CD14-positive monocyte (primary cell): ENCODE results near the gene DMBX1. TPM values are rescaled to one million over a fixed set of nuclear protein-coding genes. Genes with fewer than 3 reads are reported as not detected.

Experiments used
- DNase-seq, 3 donors: peaks; one replicate each; pipeline ENCODE4 v3.0.0-alpha.2; 2011 to 2022
- H2AFZ ChIP-seq: 2 replicates; pipeline ENCODE4 v1.6.0; 2012; ENCODE audit warnings: mild to moderate bottlenecking, low read depth, low read length, inconsistent platforms; ENCODE audit not compliant: insufficient read depth, poor library complexity, severe bottlenecking
- H3K27ac ChIP-seq, 2 donors: 1 replicate in 1 of 2; 2 replicates in 1 of 2; pipeline ENCODE4 v1.5.1; 2012 to 2013; ENCODE audit warnings: low read length in 2 of 2, control low read depth in 1 of 2, inconsistent platforms in 1 of 2, low read depth in 1 of 2, mild to moderate bottlenecking in 1 of 2
- H3K27me3 ChIP-seq, 2 donors: one replicate each; pipeline versions ENCODE4 v1.6.0 to v1.6.1; 2011 to 2013; ENCODE audit warnings: low read length in 2 of 2; ENCODE audit not compliant: control insufficient read depth in 2 of 2, insufficient read depth in 2 of 2
- H3K36me3 ChIP-seq, 2 donors: replicated peaks in 1 of 2; 1 replicate in 1 of 2; 2 replicates in 1 of 2; pipeline versions ENCODE4 v1.5.1 to v1.6.1; 2012 to 2013; ENCODE audit warnings: low read length in 2 of 2, control low read depth in 1 of 2, inconsistent platforms in 1 of 2, mild to moderate bottlenecking in 1 of 2; ENCODE audit not compliant: insufficient read depth in 2 of 2, control insufficient read depth in 1 of 2
- H3K4me1 ChIP-seq, 2 donors: 1 replicate in 1 of 2; 2 replicates in 1 of 2; pipeline versions ENCODE4 v1.5.1 to v1.6.1; 2012 to 2013; ENCODE audit warnings: low read length in 2 of 2, control low read depth in 1 of 2, inconsistent platforms in 1 of 2, mild to moderate bottlenecking in 1 of 2, moderate library complexity in 1 of 2; ENCODE audit not compliant: insufficient read depth in 2 of 2, control insufficient read depth in 1 of 2
- H3K4me2 ChIP-seq: replicated peaks from 2 replicates; pipeline ENCODE3; 2012; ENCODE audit warnings: low read length, moderate library complexity, mild to moderate bottlenecking; ENCODE audit not compliant: poor library complexity, severe bottlenecking; ENCODE audit errors: extremely low read depth
- H3K4me3 ChIP-seq, 3 experiments: fragments of 200-600 bp in 1 of 3; sonication (generic) in 1 of 3; replicated peaks in 1 of 3; 1 replicate in 2 of 3; 2 replicates in 1 of 3; pipeline ENCODE4 v1.5.1; 2011 to 2013; ENCODE audit warnings: low read length in 3 of 3, mild to moderate bottlenecking in 3 of 3, control low read depth in 2 of 3, low read depth in 2 of 3, inconsistent platforms in 1 of 3, moderate library complexity in 1 of 3
- H3K79me2 ChIP-seq: 2 replicates; pipeline ENCODE4 v1.6.0; 2012; ENCODE audit warnings: mild to moderate bottlenecking, control low read depth, inconsistent platforms, low read length, moderate library complexity; ENCODE audit not compliant: insufficient read depth
- H3K9ac ChIP-seq: 2 replicates; pipeline ENCODE4 v1.6.0; 2017; ENCODE audit warnings: low read length, mild to moderate bottlenecking; ENCODE audit not compliant: insufficient read depth, poor library complexity, severe bottlenecking
- H3K9me3 ChIP-seq, 2 donors: replicated peaks in 1 of 2; 1 replicate in 1 of 2; 2 replicates in 1 of 2; pipeline versions ENCODE4 v1.5.1 to v1.6.1; 2012 to 2013; ENCODE audit warnings: low read length in 2 of 2, control low read depth in 1 of 2; ENCODE audit not compliant: control insufficient read depth in 1 of 2, insufficient read depth in 1 of 2
- H4K20me1 ChIP-seq: 2 replicates; pipeline ENCODE4 v1.6.0; 2012; ENCODE audit warnings: mild to moderate bottlenecking, low read length, control low read depth, moderate library complexity; ENCODE audit not compliant: insufficient read depth
- H3K27ac Mint-ChIP-seq, 7 donors: one replicate each; pipeline ENCODE4 v1.8.0; 2020; ENCODE audit warnings: mild to moderate bottlenecking in 7 of 7, mixed read lengths in 7 of 7, moderate library complexity in 6 of 7, inconsistent platforms in 2 of 7
- H3K27me3 Mint-ChIP-seq, 3 donors: one replicate each; pipeline ENCODE4 v1.8.0; 2021 to 2022; ENCODE audit warnings: low read depth in 3 of 3, mild to moderate bottlenecking in 3 of 3, mixed read lengths in 3 of 3, moderate library complexity in 3 of 3, inconsistent platforms in 1 of 3
- H3K36me3 Mint-ChIP-seq, 2 donors: one replicate each; pipeline ENCODE4 v1.8.0; 2020; ENCODE audit warnings: mixed read lengths in 2 of 2, inconsistent platforms in 1 of 2, mild to moderate bottlenecking in 1 of 2
- H3K4me1 Mint-ChIP-seq: one replicate; pipeline ENCODE4 v1.8.0; 2020; ENCODE audit warnings: mild to moderate bottlenecking, mixed read lengths
- H3K4me3 Mint-ChIP-seq, 2 donors: one replicate each; pipeline ENCODE4 v1.8.0; 2020; ENCODE audit warnings: mild to moderate bottlenecking in 2 of 2, mixed read lengths in 2 of 2, moderate library complexity in 1 of 2
- H3K9me3 Mint-ChIP-seq, 7 donors: one replicate each; pipeline ENCODE4 v1.8.0; 2020 to 2022; ENCODE audit warnings: mixed read lengths in 7 of 7, mild to moderate bottlenecking in 6 of 7, moderate library complexity in 6 of 7, inconsistent platforms in 2 of 7
- WGBS: methylation state at CpG from one replicate; pipeline ENCODE4 v1.1.5; 2013; ENCODE audit warnings: missing lambda C conversion rate; ENCODE audit not compliant: insufficient coverage; 5-methylcytosine and 5-hydroxymethylcytosine counted together
- intact Hi-C, 2 donors: fragments of 100-400 bp; cut with micrococcal nuclease; formaldehyde crosslinking; loops; one replicate each; pipeline versions ENCODE4 v1.15.0 to v1.15.1; 2023
- polyA plus RNA-seq, 3 donors: library from polyadenylated mRNA; depleted of rRNA in 1 of 3; unstranded in 2 of 3; stranded (reverse) in 1 of 3; fragments of 300-500 nt in 2 of 3; fragments of >200 nt in 1 of 3; fragmentation: Illumina TruSeq in 2 of 3; gene quantifications; 1 replicate in 2 of 3; 2 replicates in 1 of 3; pipeline ENCODE4 v1.2.3, GENCODE V29; 2012 to 2021
- TF ChIP-seq, protein P1 (sequence below): fragments of 200-600 bp; IDR thresholded peaks from one replicate; pipeline ENCODE4 v1.8.0; 2022; ENCODE audit warnings: antibody characterized with exemption, mild to moderate bottlenecking

DMBX1 gene
- polyA plus RNA-seq, 3 donors = not detected

DNA sequence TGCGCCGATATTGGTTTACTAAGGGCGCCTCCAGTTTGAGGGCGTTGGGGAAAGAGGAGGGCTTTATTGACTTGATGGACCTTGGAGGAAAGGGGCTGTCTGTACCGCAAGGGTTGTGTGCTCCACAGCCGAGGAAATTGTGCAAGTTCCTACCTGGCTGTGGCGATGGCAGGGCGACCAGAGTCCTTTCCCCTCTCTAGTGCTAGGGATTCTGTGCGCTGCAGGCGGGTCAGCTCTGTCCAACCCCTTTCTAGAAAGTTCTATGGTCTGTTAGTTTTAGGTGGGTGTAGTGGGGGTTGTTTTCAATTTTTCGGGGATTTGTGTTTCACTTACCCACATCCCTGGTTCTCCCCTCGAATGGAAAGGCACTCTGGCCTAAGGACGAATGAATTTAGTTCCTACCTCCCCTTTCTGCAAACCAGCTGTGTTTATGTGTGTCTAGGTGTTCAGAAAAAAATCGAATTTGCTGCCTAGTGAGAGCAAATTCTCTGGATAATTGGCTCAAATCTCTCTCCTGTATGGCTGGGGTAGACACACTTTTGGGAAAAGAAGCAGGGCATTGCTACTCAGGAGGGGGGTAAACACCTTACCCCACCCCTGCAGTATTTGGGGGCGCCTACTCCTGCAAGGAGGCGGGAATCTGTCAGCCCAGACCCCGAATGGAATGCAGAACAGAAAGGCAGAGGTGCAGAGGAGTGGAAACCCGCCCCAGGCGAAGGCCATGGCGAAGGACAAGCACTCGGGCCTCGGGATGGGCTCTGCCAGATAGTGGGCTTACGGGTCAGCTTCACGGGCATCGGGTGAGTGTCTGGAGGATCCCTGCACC is 2.0 kb downstream of the DMBX1 start:
- Histone ChIP-seq H3K27me3 (peaks cover 77 to 93% of the 10 kb centered on the region in 2 donors), H3K4me2 (no peak overlapping the region), H3K4me1 (peaks cover 4 to 18% of the 10 kb centered on the region in 2 donors), H3K9ac (no peak overlapping the region), H3K9me3 (peaks cover 0 to 44% of the 10 kb centered on the region in 2 donors), H3K36me3 (no peaks in the 10 kb centered on the region), H3K27ac (no peak overlapping the region), H3K79me2 (no peaks in the 10 kb centered on the region), H3K4me3 (no peak overlapping the region), H2AFZ (no peak overlapping the region), H4K20me1 (no peaks in the 10 kb centered on the region)
- Mint-ChIP-seq H3K27ac (peak overlapping the region in 1 of 7 donors; percentile 18), H3K27me3 (peaks cover 94 to 96% (median 95%) of the 10 kb centered on the region in 3 donors), H3K9me3 (peaks cover 0 to 40% (median 6%) of the 10 kb centered on the region in 7 donors), H3K4me1 (peaks cover 17% of the 10 kb centered on the region), H3K36me3 (peaks cover 7 to 10% of the 10 kb centered on the region in 2 donors), H3K4me3 (peak overlapping the region in 1 of 2 donors; percentile 74)
- TF ChIP-seq, protein P1, sequence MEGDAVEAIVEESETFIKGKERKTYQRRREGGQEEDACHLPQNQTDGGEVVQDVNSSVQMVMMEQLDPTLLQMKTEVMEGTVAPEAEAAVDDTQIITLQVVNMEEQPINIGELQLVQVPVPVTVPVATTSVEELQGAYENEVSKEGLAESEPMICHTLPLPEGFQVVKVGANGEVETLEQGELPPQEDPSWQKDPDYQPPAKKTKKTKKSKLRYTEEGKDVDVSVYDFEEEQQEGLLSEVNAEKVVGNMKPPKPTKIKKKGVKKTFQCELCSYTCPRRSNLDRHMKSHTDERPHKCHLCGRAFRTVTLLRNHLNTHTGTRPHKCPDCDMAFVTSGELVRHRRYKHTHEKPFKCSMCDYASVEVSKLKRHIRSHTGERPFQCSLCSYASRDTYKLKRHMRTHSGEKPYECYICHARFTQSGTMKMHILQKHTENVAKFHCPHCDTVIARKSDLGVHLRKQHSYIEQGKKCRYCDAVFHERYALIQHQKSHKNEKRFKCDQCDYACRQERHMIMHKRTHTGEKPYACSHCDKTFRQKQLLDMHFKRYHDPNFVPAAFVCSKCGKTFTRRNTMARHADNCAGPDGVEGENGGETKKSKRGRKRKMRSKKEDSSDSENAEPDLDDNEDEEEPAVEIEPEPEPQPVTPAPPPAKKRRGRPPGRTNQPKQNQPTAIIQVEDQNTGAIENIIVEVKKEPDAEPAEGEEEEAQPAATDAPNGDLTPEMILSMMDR = no peak
- DNase-seq = no peak
- WGBS = 11% methylated on average over 8 of the region's 25 CpGs
- intact Hi-C loops = no loop called here

DNA sequence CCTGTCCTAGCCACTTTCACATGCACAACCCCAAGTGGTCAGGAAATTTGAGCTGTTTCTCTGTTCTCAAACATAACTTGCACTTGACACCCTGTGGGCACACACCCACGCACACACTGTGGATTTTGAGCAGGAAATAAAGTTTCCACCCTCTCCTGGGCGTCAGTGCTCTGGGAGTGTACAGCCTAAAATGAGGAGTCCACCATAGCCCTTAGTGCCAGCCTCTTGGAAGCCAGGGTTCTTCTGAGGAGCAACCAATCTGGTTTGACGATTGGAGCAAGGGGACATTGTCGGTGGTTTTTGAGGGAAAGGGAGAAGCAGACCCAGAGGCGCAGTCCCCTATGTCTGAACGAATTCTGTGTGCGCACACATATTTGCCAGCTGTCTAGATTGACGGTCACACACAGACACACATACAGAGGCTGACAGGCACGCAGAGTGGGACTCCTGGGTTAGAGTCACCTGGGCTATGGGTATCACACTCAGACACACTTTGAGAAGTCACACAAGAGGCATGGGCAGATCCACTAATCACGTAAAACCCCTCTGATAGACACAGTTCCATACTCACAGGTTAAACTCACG is 2.7 kb downstream of the DMBX1 start:
- DNase-seq = no peak
- Mint-ChIP-seq H3K9me3 (peaks cover 0 to 40% (median 6%) of the 10 kb centered on the region in 7 donors), H3K27me3 (peaks cover 88 to 95% (median 89%) of the 10 kb centered on the region in 3 donors), H3K36me3 (peaks cover 7 to 10% of the 10 kb centered on the region in 2 donors), H3K4me1 (peaks cover 17% of the 10 kb centered on the region), H3K4me3 (peak overlapping the region in 1 of 2 donors; percentile 74), H3K27ac (no peak overlapping the region)
- H3K27me3 ChIP-seq = peaks cover 73 to 86% of the 10 kb centered on the region in 2 donors
- no peaks in the 10 kb centered on the region for H3K36me3 ChIP-seq
- H3K4me2 ChIP-seq = no peak overlapping the region
- no peak overlapping the region for H2AFZ ChIP-seq
- peaks cover 0 to 38% of the 10 kb centered on the region in 2 donors for H3K9me3 ChIP-seq
- TF ChIP-seq, protein P1 = no peak
- H3K27ac ChIP-seq = no peak overlapping the region
- H3K4me3 ChIP-seq = no peak overlapping the region
- no peaks in the 10 kb centered on the region for H4K20me1 ChIP-seq
- intact Hi-C loops = no loop called here
- 14% methylated on average over 5 of the region's 11 CpGs for WGBS
- no peaks in the 10 kb centered on the region for H3K79me2 ChIP-seq
- H3K4me1 ChIP-seq = peaks cover 4 to 18% of the 10 kb centered on the region in 2 donors
- no peak overlapping the region for H3K9ac ChIP-seq
